H9 (cell line): ENCODE data around the gene ROBO1. TPM values are rescaled to one million over a fixed set of nuclear protein-coding genes. Genes with fewer than 3 reads are reported as not detected.

ENCODE experiments used
- DNase-seq: peaks from one replicate; pipeline ENCODE4 v3.0.0-alpha.2; 2017
- H2AFZ ChIP-seq: one replicate; pipeline ENCODE4 v1.6.1; 2013; ENCODE audit warnings: mild to moderate bottlenecking, low read length, control low read depth, moderate library complexity
- H2AK5ac ChIP-seq: 2 replicates; pipeline ENCODE4 v1.6.1; 2013; ENCODE audit warnings: low read length, control low read depth, mixed read lengths; ENCODE audit not compliant: insufficient read length
- H2BK120ac ChIP-seq: one replicate; pipeline ENCODE4 v1.6.1; 2013; ENCODE audit warnings: low read depth, mild to moderate bottlenecking, low read length, control low read depth, inconsistent platforms; ENCODE audit not compliant: poor library complexity, severe bottlenecking
- H2BK12ac ChIP-seq: 2 replicates; pipeline ENCODE4 v1.6.1; 2013; ENCODE audit warnings: low read length, control low read depth, mixed read lengths, low read depth; ENCODE audit not compliant: insufficient read length
- H2BK15ac ChIP-seq: 2 replicates; pipeline ENCODE4 v1.6.1; 2013; ENCODE audit warnings: low read depth, low read length, control low read depth
- H2BK20ac ChIP-seq: one replicate; pipeline ENCODE4 v1.6.1; 2013; ENCODE audit warnings: low read depth, mild to moderate bottlenecking, low read length, control low read depth, inconsistent platforms; ENCODE audit not compliant: poor library complexity, severe bottlenecking
- H2BK5ac ChIP-seq: 2 replicates; pipeline ENCODE4 v1.6.1; 2013; ENCODE audit warnings: low read length, control low read depth, mixed read lengths; ENCODE audit not compliant: insufficient read length
- H3K14ac ChIP-seq: 2 replicates; pipeline ENCODE4 v1.6.1; 2013; ENCODE audit warnings: low read length, control low read depth; ENCODE audit not compliant: insufficient read depth
- H3K18ac ChIP-seq: 2 replicates; pipeline ENCODE4 v1.6.1; 2013; ENCODE audit warnings: low read depth, mild to moderate bottlenecking, mixed read lengths, low read length, control low read depth; ENCODE audit not compliant: insufficient read length
- H3K23ac ChIP-seq: 2 replicates; pipeline ENCODE4 v1.6.1; 2013; ENCODE audit warnings: low read length, control low read depth, mixed read lengths, low read depth; ENCODE audit not compliant: insufficient read length
- H3K23me2 ChIP-seq: 2 replicates; pipeline ENCODE4 v1.6.1; 2013; ENCODE audit warnings: low read depth, mild to moderate bottlenecking, mixed read lengths, low read length, control low read depth; ENCODE audit not compliant: insufficient read length, poor library complexity, severe bottlenecking
- H3K27ac ChIP-seq: 2 replicates; pipeline ENCODE4 v1.5.1; 2013; ENCODE audit warnings: low read length, control low read depth, mixed read lengths, low read depth; ENCODE audit not compliant: insufficient read length
- H3K27me3 ChIP-seq: 2 replicates; pipeline ENCODE4 v1.6.1; 2013; ENCODE audit warnings: low read length, control low read depth, inconsistent platforms; ENCODE audit not compliant: insufficient read depth
- H3K4ac ChIP-seq: 2 replicates; pipeline ENCODE4 v1.6.1; 2013; ENCODE audit warnings: low read depth, mild to moderate bottlenecking, control low read depth, inconsistent platforms, low read length, moderate library complexity
- H3K4me1 ChIP-seq: 2 replicates; pipeline ENCODE4 v1.6.1; 2013; ENCODE audit warnings: low read length, control low read depth, inconsistent platforms; ENCODE audit not compliant: insufficient read depth
- H3K4me2 ChIP-seq: 2 replicates; pipeline ENCODE4 v1.6.1; 2013; ENCODE audit warnings: low read length, control low read depth, mixed read lengths; ENCODE audit not compliant: insufficient read length, insufficient read depth
- H3K56ac ChIP-seq: 2 replicates; pipeline ENCODE4 v1.6.1; 2013; ENCODE audit warnings: low read depth, mild to moderate bottlenecking, mixed read lengths, low read length, control low read depth; ENCODE audit not compliant: insufficient read length
- H3K79me1 ChIP-seq: 2 replicates; pipeline ENCODE4 v1.6.1; 2013; ENCODE audit warnings: low read depth, mild to moderate bottlenecking, moderate library complexity, low read length, control low read depth, inconsistent platforms; ENCODE audit not compliant: insufficient read depth, poor library complexity, severe bottlenecking
- H3K79me2 ChIP-seq: 2 replicates; pipeline ENCODE4 v1.6.1; 2013; ENCODE audit warnings: low read length, control low read depth, inconsistent platforms; ENCODE audit not compliant: insufficient read depth
- H3K9ac ChIP-seq: 2 replicates; pipeline ENCODE4 v1.6.1; 2013; ENCODE audit warnings: low read length, control low read depth, mixed read lengths; ENCODE audit not compliant: insufficient read length; ENCODE audit errors: extremely low read depth
- H3K9me3 ChIP-seq: one replicate; pipeline ENCODE4 v1.6.1; 2013; ENCODE audit warnings: low read depth, low read length, inconsistent platforms; ENCODE audit not compliant: control insufficient read depth
- H3T11ph ChIP-seq: one replicate; pipeline ENCODE4 v1.6.1; 2013; ENCODE audit warnings: mild to moderate bottlenecking, low read length, control low read depth, inconsistent platforms
- H4K20me1 ChIP-seq: one replicate; pipeline ENCODE4 v1.6.1; 2013; ENCODE audit not compliant: control insufficient read depth, insufficient read length, insufficient read depth
- H4K5ac ChIP-seq: 2 replicates; pipeline ENCODE4 v1.6.1; 2013; ENCODE audit warnings: low read depth, mild to moderate bottlenecking, mixed read lengths, low read length, control low read depth; ENCODE audit not compliant: insufficient read length
- H4K8ac ChIP-seq: replicated peaks from 2 replicates; pipeline ENCODE4 v1.6.1; 2013; ENCODE audit warnings: low read length, control low read depth, mixed read lengths, low read depth; ENCODE audit not compliant: insufficient read length
- H4K91ac ChIP-seq: 2 replicates; pipeline ENCODE4 v1.6.1; 2013; ENCODE audit warnings: low read depth, mild to moderate bottlenecking, moderate library complexity, mixed read lengths, low read length, control low read depth; ENCODE audit not compliant: insufficient read length
- H3K27ac Mint-ChIP-seq, 3 experiments: 2 replicates in 2 of 3; 3 replicates in 1 of 3; pipeline ENCODE4 v1.8.0; 2020 to 2021; ENCODE audit warnings: mixed read lengths in 3 of 3, mild to moderate bottlenecking in 1 of 3, moderate library complexity in 1 of 3
- H3K27me3 Mint-ChIP-seq: 2 replicates; pipeline ENCODE4 v1.8.0; 2021; ENCODE audit warnings: low read depth, mild to moderate bottlenecking, moderate library complexity, mixed read lengths
- H3K36me3 Mint-ChIP-seq, 3 experiments: 2 replicates in 2 of 3; 3 replicates in 1 of 3; pipeline ENCODE4 v1.8.0; 2020 to 2021; ENCODE audit warnings: low read depth in 3 of 3, mixed read lengths in 3 of 3; ENCODE audit not compliant: insufficient read depth in 1 of 3
- H3K4me1 Mint-ChIP-seq, 2 experiments: 2 replicates each; pipeline ENCODE4 v1.8.0; 2020; ENCODE audit warnings: mixed read lengths in 2 of 2
- H3K4me3 Mint-ChIP-seq, 2 experiments: 2 replicates in 1 of 2; 3 replicates in 1 of 2; pipeline ENCODE4 v1.8.0; 2020 to 2021; ENCODE audit warnings: mild to moderate bottlenecking in 2 of 2, mixed read lengths in 2 of 2, moderate library complexity in 1 of 2
- H3K9me3 Mint-ChIP-seq, 2 experiments: 2 replicates in 1 of 2; 3 replicates in 1 of 2; pipeline ENCODE4 v1.8.0; 2020; ENCODE audit warnings: mild to moderate bottlenecking in 2 of 2, mixed read lengths in 2 of 2, moderate library complexity in 1 of 2
- CTCF ChIP-seq: fragments of 200-600 bp; sonication (generic); conservative IDR thresholded peaks from 3 replicates; pipeline ENCODE4 v1.8.0; 2021; ENCODE audit warnings: antibody characterized with exemption, mild to moderate bottlenecking
- WGBS: extraction: QIAGEN DNeasy Blood & Tissue Kit; methylation state at CpG from one replicate; pipeline ENCODE4 v1.1.7; 2013; ENCODE audit warnings: missing lambda C conversion rate, low lambda C conversion rate, mixed read lengths; ENCODE audit not compliant: insufficient read length; ENCODE audit errors: extremely low coverage; 5-methylcytosine and 5-hydroxymethylcytosine counted together
- total RNA-seq: library from RNA; stranded (reverse); gene quantifications from 2 replicates; pipeline ENCODE4 v1.2.1, GENCODE V29; 2021

Gene ROBO1
- total RNA-seq, 1 experiment from 2014 or later: 62.7 TPM

GRCh38 chr3:79361748-79362378 is 405.9 kb downstream of the ROBO1 start:
- Histone ChIP-seq H3K18ac (no peak overlapping the region), H2BK12ac (no peak overlapping the region), H3K23ac (no peak overlapping the region), H4K5ac (no peak overlapping the region), H3K56ac (no peak overlapping the region), H2AK5ac (no peak overlapping the region), H3K27ac (no peak overlapping the region), H2BK5ac (no peak overlapping the region), H3K79me1 (no peaks in the 10 kb centered on the region), H3K79me2 (no peaks in the 10 kb centered on the region), H3K4me1 (no peaks in the 10 kb centered on the region), H3K9me3 (no peaks in the 10 kb centered on the region), H2BK20ac (no peak overlapping the region), H4K20me1 (no peaks in the 10 kb centered on the region), H3K4me2 (no peak overlapping the region), H3K27me3 (no peaks in the 10 kb centered on the region), H2AFZ (no peak overlapping the region), H3K23me2 (no peaks in the 10 kb centered on the region), H2BK15ac (no peak overlapping the region), H2BK120ac (no peak overlapping the region), H3K14ac (no peak overlapping the region), H3K4ac (no peak overlapping the region), H4K91ac (no peak overlapping the region), H3K9ac (no peak overlapping the region), H3T11ph (no peak overlapping the region), H4K8ac (no peak overlapping the region)
- Mint-ChIP-seq H3K9me3 (peaks cover 0 to 3% of the 10 kb centered on the region in 2 experiments; a peak in 1 of 5 replicates), H3K4me1 (peaks cover 3% of the 10 kb centered on the region in 2 experiments; a peak in 2 of 4 replicates), H3K36me3 (0 out of 7 replicates have a peak, but pooled peaks cover 0 to 4% (median 3%) of the 10 kb centered on the region in 3 experiments), H3K4me3 (no peak overlapping the region), H3K27ac (no peak overlapping the region), H3K27me3 (no peaks in the 10 kb centered on the region)
- no peak for DNase-seq
- TF ChIP-seq CTCF: peak; percentile 93
- WGBS: no CpG with 5 or more reads among the region's 7 CpGs
